NCI-H748 (cell line): Measurements from ENCODE around the gene ABCF2.

Source experiments
- DNase-seq: peaks from one replicate; lab custom pipeline; 2025; ENCODE audit not compliant: unreplicated experiment; lab: John Stamatoyannopoulos, UW

ABCF2 gene

GRCh38 chr7:151226560-151226874 lies 488 bp downstream of the ABCF2 start:
- DNase-seq, result no peak

- DNase-seq, result no peak
Observed at GRCh38 chr7:151225948-151226510, 976 bp downstream of the ABCF2 start.

GRCh38 chr7:151223728-151224127 lies 3.3 kb downstream of the ABCF2 start:
- DNase-seq, result no peak

- DNase-seq, result no peak
Observed at GRCh38 chr7:151218170-151218569, 8.8 kb downstream of the ABCF2 start.

GRCh38 chr7:151215396-151215795 lies 11.6 kb downstream of the ABCF2 start:
- no peak for DNase-seq

- DNase-seq, result no peak
Observed at GRCh38 chr7:151213826-151214225, 13.2 kb downstream of the ABCF2 start.

- no peak for DNase-seq
Observed at GRCh38 chr7:151212626-151213025, 14.4 kb downstream of the ABCF2 start.

- DNase-seq, result no peak
Observed at GRCh38 chr7:151211155-151211772, 15.7 kb downstream of the ABCF2 start.

GRCh38 chr7:151210087-151210854 lies 16.7 kb downstream of the ABCF2 start, which contains the start of gene H2BK1:
Gene H2BK1 (minus strand): TSS chr7:151210488. CDS start chr7:151210318, 170 bp downstream.
- no peak for DNase-seq

GRCh38 chr7:151209588-151209987 lies 17.4 kb downstream of the ABCF2 start:
- DNase-seq, result no peak

GRCh38 chr7:151208253-151208862 lies 18.6 kb downstream of the ABCF2 start:
- DNase-seq, result no peak

GRCh38 chr7:151207804-151208203 lies 19.2 kb downstream of the ABCF2 start:
- DNase-seq, result no peak

- DNase-seq, result no peak
Observed at GRCh38 chr7:151207315-151207714, 19.7 kb downstream of the ABCF2 start.

- DNase-seq, result no peak
Observed at GRCh38 chr7:151206914-151207313, 20.1 kb downstream of the ABCF2 start.

GRCh38 chr7:151205730-151206129 lies 21.3 kb downstream of the ABCF2 start:
- no peak for DNase-seq

GRCh38 chr7:151204383-151205032 lies 22.5 kb downstream of the ABCF2 start:
- DNase-seq, result no peak

- no peak for DNase-seq
Observed at GRCh38 chr7:151202836-151203235, 24.2 kb downstream of the ABCF2 start.

- DNase-seq, result no peak
Observed at GRCh38 chr7:151201751-151202150, 25.3 kb downstream of the ABCF2 start.

GRCh38 chr7:151201344-151201743 lies 25.7 kb downstream of the ABCF2 start:
- DNase-seq, result no peak

GRCh38 chr7:151198945-151199848 lies 27.8 kb downstream of the ABCF2 start:
- peak; percentile 12 for DNase-seq
